ENCODE results near the gene KERA. TPM values are rescaled to one million over a fixed set of nuclear protein-coding genes. Genes with fewer than 3 reads are reported as not detected.

Gene KERA
- total RNA-seq, 1 experiment from 2014 or later = not detected

GRCh38 chr12:91017043-91017442 lies 40.8 kb downstream of the KERA start:
- DNase-seq (ENCODE audit: low spot score) = no peak

GRCh38 chr12:91009319-91009950 lies 48.4 kb downstream of the KERA start:
- peak; percentile 4 for DNase-seq (ENCODE audit: low spot score)

DNA sequence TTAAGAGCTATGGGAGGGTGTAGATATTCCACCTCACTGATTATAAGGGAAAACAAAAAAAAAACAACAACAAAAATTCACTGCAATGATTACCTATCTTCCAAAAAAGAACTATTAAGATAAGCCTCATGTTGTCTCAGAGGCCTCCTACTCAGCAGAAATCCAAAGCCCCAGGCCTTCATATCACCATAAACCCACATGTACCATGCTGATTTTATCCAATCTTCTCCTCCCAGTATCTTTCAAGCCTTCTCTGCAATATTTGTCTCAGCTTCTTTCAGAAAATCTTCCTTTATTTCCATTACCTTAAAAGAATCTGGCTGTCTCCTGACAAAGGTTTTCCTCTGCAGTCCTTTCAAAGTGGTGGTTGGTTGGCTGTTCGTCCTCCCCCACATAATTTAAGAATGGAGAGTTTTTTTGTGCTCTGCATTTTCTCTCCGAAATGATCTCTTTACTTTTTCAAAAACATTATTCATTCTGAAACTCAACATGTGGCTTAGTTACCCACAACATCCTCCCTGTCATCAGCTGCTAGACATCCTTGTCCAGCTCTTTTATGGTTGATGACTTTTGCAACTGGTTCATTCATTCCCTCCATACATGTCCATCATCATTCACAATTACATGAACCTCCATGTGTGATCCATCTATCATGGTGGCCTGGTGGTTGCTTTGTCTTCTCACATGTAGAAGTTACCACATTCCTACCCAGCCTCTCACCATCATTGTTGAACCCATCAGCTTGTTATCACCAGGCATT lies 50.1 kb downstream of the KERA start:
- DNase-seq (ENCODE audit: low spot score) = no peak

GRCh38 chr12:91004872-91005271 lies 53.0 kb downstream of the KERA start, which contains the start of gene EPYC:
EPYC (minus strand) TSS chr12:91004972; CDS start chr12:91002565, 2,407 bp downstream.
- DNase-seq (ENCODE audit: low spot score) = no peak

- no peak for DNase-seq (ENCODE audit: low spot score)
Measured at GRCh38 chr12:91003737-91004136, 54.1 kb downstream of the KERA start.

- no peak for DNase-seq (ENCODE audit: low spot score)
Measured at GRCh38 chr12:91001306-91001705, 56.5 kb downstream of the KERA start.

Other genes starting within 250 kb of the KERA start
- gene CCER1, start 102.8 kb downstream of the KERA start, total RNA-seq (2014; rRNA removed; shearing (Covaris generic)) = not detected in 2 replicates
- 5.6 and 7.6 TPM in 2 replicates for gene EPYC, start 53.1 kb downstream of the KERA start, total RNA-seq (2014; rRNA removed; shearing (Covaris generic))
- 485 and 703 TPM in 2 replicates for gene LUM, start 53.5 kb upstream of the KERA start, total RNA-seq (2014; rRNA removed; shearing (Covaris generic))
- gene DCN, start 124.8 kb upstream of the KERA start, total RNA-seq (2014; rRNA removed; shearing (Covaris generic)) = 5.6 and 14.6 TPM in 2 replicates